G401 (cell line): ENCODE measurements around the gene ABL2. TPM values are rescaled to one million over a fixed set of nuclear protein-coding genes. Genes with fewer than 3 reads are reported as not detected.
"Not testable (repeated sequence)": the region's sequence is repeated elsewhere in the genome, so short reads cannot be mapped to it uniquely, and the experiment has no call there.

Experiments
- DNase-seq: peaks from one replicate; pipeline ENCODE4 v3.0.0-alpha.2; 2015; ENCODE audit warnings: low spot score
- in situ Hi-C: cut with HindIII; loops from 2 replicates; pipeline ENCODE4 v1.10.0; 2016; ENCODE audit warnings: low sequenced_read_pairs, mixed read lengths
- total RNA-seq: library from RNA; depleted of rRNA; stranded (reverse); fragments of >200 nt; shearing (Covaris generic); gene quantifications from 2 replicates; pipeline ENCODE4 v1.2.3, GENCODE V29; 2014

ABL2 gene
- total RNA-seq, 1 experiment from 2014 or later = 10.2 TPM

DNA sequence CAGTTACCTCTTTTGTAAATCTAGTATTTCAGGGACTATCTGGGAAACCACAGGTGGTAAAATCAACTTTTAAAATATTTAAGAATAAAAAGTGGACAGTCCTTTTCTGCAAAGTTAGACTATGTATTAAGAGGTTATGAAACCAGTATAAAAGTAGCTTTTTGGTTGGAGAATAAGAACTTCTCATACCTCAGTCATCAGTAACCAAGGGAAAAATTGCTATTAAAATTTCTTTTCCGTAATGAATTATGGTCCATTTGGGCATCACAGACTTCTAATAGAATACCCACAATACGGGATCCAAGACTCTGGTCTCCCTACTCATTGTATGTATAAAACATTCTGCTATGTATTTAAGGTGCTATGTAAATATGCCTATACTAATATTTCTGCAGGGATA lies 51.9 kb downstream of the ABL2 start:
- in situ Hi-C loops = loop anchor here (5.0 kb wide), 1 partner anchor 45 kb away; no protein-coding TSS in a partner anchor

GRCh38 chr1:179177182-179177581 lies 52.3 kb downstream of the ABL2 start:
- in situ Hi-C loops = loop anchor here (5.0 kb wide), 1 partner anchor 45 kb away; no protein-coding TSS in a partner anchor
- peak; percentile 26 for DNase-seq

More for the DNA sequence above, 51.9 kb downstream of the ABL2 start:
- DNase-seq = no peak

- DNase-seq = peak; percentile 34
- in situ Hi-C loops = loop anchor here (5.0 kb wide), 1 partner anchor 43 kb away; no protein-coding TSS in a partner anchor
These were observed 54.3 kb downstream of the ABL2 start for GRCh38 chr1:179175011-179175841.

GRCh38 chr1:179170468-179170770 lies 59.1 kb downstream of the ABL2 start:
- in situ Hi-C loops, DNase-seq: not testable (repeated sequence)

DNA sequence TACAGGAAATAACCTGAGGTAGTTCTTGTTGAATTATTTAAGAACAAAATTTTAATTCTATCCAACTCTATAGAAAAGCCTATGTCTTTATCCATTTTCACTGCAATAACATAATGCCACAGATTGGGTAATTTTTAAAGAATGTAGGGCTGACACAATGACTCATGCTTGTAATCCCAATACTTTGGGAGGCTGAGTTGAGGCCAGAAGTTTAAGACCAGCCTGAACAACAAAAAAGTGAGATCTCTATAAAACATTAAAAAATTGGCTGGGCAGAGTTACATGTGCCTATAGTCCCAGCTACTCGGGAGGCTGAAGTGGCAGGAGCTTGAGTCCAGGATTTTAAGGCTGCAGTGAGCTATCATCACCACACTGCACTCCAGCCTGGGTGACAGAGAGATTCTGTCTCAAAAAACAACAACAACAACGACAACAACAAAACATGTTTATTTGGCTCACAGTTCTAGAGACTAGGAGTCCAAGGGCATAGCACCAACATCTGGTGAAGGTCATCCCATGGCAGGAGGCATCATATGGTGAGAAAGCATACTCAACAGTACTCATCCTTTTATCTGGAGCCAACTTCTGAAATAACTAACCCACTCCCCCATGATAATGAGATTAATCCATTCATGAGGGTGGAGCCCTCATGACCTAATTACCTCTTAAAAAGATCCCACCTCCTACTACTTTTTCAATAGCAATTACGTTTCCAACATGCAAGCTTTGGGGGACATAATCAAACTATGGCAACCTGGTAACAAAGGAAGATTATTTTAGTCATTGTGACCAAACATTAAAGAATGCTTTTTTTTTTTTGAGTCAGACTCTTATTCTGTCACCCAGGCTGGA lies 59.6 kb downstream of the ABL2 start:
- DNase-seq = no peak
- in situ Hi-C loops = no loop called here

GRCh38 chr1:179168536-179168935 lies 60.9 kb downstream of the ABL2 start:
- DNase-seq = no peak
- in situ Hi-C loops = no loop called here

GRCh38 chr1:179167955-179168354 lies 61.5 kb downstream of the ABL2 start:
- in situ Hi-C loops = no loop called here
- no peak for DNase-seq

DNA sequence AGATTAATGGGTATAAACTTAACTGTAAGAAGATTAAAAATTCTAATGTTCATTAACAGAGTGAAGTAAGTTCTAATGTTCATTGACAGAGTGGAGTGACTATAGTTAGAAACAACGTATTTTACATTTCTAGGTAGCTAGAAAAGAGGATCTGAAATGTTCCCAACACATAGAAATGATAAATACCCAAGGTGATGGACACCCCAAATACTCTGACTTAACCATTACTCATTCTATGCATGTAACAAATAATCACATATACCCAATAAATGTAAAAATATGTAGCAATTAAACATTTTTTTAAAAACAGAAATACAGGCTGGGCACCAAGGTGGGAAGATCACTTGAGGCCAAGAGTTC lies 62.1 kb downstream of the ABL2 start:
- in situ Hi-C loops = no loop called here
- no peak for DNase-seq

GRCh38 chr1:179166663-179167417 lies 62.6 kb downstream of the ABL2 start:
- in situ Hi-C loops = no loop called here
- no peak for DNase-seq

DNA sequence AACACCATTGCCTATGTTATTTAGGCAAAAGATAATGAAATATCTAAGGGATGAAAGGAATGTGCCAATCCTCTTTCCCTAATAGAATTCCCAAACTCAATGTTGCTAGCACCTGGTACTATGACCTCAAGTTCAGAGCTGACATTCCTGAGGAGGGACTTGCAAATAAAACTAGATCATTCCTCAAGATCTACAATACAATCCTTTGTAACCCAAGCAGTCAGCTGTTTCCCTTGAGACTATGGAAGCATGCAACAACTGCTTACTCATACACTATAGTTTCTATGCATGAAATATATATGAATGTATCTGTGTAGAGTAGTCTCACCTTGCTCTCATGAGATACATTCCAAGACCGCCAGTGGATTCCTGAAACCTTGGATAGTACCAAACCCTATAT lies 65.0 kb downstream of the ABL2 start:
- no peak for DNase-seq
- in situ Hi-C loops = no loop called here

DNA sequence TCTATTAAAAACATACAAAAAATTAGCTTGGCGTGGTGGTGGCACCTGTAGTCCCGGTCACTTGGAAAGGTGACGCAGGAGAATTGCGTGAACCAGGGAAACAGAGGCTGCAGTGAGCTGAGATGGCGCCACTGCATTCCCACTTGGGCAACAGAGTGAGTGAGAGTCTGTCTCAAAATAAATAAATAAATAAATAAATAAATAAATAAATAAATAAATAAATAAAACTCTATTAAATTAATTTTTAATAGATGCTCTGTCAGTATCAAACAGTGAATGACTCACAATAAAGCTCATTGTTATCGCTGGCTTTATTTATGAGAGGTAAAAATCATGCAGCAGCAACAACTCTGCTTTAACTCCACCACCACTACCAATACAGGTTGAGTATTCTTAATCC lies 72.8 kb downstream of the ABL2 start:
- DNase-seq = no peak
- in situ Hi-C loops = no loop called here

DNA sequence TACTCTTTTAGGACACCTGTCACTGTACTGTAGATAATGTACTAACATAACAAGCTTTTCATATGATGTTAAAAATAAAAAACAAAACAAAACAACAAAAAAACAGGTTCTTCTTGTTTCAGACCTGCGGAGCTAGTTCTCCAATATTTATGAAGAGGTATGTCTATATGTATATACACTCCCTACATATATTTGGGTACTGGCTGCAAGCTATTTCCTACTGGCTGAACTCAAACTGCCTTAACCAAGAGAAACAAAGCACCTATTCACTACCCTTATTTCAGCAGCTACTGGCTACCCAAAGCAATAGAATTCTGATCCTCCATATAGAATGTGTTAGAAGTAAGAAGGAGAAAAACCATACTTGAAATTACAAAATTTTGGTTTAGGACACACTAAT lies 73.5 kb downstream of the ABL2 start:
- no peak for DNase-seq
- in situ Hi-C loops = no loop called here

- no peak for DNase-seq
- in situ Hi-C loops = no loop called here
These were observed 73.9 kb downstream of the ABL2 start for GRCh38 chr1:179155615-179156014.

- DNase-seq = no peak
- in situ Hi-C loops = no loop called here
These were observed 75.0 kb downstream of the ABL2 start for GRCh38 chr1:179154437-179154836.

DNA sequence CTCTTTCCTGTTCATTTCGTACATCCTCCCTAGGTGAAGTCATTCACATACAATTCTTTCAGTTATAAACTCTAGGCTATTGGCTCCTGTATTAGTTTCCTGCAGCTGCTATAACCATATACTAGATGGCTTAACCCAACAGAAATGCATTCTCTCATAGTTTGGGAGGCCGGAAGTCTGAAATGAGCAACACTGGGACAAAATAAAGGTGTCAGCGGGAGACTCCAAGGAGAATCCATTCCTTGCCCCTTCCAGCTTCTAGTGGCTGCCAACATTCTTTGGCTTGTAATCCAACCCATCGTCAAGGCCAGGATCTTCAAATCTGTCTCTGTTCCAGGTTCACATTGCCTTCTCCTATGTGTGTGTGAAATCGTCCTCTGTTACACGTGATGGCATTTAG lies 76.3 kb downstream of the ABL2 start:
- peak; percentile 55 for DNase-seq
- in situ Hi-C loops = no loop called here

GRCh38 chr1:179151908-179152682 lies 77.4 kb downstream of the ABL2 start:
- no peak for DNase-seq
- in situ Hi-C loops = no loop called here

GRCh38 chr1:179146911-179147310 lies 82.6 kb downstream of the ABL2 start:
- no peak for DNase-seq
- in situ Hi-C loops = no loop called here

DNA sequence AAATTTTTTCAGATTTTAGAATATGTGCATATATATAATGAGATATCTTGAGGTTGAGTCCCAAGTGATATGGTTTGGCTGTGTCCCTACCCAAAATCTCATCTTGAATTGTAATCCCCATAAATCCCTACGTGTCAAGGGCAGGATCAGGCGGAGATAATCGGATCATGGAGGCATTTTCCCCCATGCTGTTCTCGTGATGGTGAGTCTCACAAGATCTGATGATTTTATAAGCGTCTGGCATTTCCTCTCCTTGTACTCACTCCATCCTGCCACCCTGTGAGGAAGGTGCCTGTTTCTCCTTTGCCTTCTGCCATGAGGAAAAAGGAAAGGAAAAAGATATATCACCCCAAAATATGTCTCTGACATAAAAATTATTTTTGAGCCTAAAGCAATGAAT lies 83.0 kb downstream of the ABL2 start:
- DNase-seq = no peak
- in situ Hi-C loops = no loop called here

- no peak for DNase-seq
- in situ Hi-C loops = no loop called here
These were observed 84.0 kb downstream of the ABL2 start for GRCh38 chr1:179145521-179145920.
